PC-9 (cell line): Measurements from ENCODE around the gene SLC18A3.

Source experiments
- EZH2 ChIP-seq: fragments of 200-600 bp; sonication (generic); IDR thresholded peaks from 2 replicates; pipeline ENCODE4 v1.8.0; 2017; ENCODE audit warnings: antibody characterized with exemption, low read depth
- TF ChIP-seq, protein P1 (sequence below): fragments of 200-600 bp; sonication (generic); conservative IDR thresholded peaks from 2 replicates; pipeline ENCODE4 v1.6.1; 2017; ENCODE audit warnings: mixed run types, antibody characterized with exemption, mild to moderate bottlenecking, moderate library complexity

DNA sequence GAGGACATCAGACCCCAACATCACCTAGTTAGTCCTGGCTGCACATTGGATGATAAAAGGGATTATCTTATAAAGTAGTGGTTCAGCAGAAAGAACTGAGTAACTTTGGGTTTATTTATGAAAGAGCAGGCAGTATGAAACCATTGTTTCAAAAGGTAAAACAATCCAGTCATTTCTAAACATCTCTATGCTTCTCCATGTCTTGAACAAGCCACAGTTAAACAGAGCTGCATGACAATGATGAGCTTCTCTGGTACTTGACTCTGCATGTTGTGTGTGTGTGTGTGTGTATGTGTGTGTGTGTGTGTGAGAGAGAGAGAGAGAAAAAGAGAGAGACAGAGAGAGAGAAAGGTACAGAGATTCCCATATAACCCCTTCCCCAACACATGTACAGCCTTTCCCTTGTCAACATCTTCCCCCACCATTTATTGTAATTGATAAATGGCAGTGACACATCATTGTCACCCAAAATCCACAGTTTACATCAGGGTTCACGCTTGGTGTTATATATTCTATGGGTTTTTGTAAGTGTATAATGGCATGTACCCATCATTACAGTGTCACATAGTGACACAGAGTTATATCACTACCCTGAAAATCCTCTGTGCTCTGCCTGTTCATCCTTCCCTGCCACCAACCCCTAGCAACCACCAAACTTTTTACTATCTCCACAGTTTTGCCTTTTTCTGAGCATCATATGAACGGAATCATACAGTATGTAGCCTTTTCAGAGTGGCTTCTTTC lies 32.8 kb upstream of the SLC18A3 start:
- no peak for TF ChIP-seq EZH2
- TF ChIP-seq, protein P1, sequence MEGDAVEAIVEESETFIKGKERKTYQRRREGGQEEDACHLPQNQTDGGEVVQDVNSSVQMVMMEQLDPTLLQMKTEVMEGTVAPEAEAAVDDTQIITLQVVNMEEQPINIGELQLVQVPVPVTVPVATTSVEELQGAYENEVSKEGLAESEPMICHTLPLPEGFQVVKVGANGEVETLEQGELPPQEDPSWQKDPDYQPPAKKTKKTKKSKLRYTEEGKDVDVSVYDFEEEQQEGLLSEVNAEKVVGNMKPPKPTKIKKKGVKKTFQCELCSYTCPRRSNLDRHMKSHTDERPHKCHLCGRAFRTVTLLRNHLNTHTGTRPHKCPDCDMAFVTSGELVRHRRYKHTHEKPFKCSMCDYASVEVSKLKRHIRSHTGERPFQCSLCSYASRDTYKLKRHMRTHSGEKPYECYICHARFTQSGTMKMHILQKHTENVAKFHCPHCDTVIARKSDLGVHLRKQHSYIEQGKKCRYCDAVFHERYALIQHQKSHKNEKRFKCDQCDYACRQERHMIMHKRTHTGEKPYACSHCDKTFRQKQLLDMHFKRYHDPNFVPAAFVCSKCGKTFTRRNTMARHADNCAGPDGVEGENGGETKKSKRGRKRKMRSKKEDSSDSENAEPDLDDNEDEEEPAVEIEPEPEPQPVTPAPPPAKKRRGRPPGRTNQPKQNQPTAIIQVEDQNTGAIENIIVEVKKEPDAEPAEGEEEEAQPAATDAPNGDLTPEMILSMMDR = no peak
